Stimulated activated CD4-positive, alpha-beta T cell treated with anti-CD3 and anti-CD28 coated beads, Interleukin-2, amount 100 ng/mL, for 24 hours (primary cell): ENCODE results near the gene EN1.

ENCODE experiments used
- DNase-seq, 2 donors: peaks; one replicate each; pipeline ENCODE4 v3.0.0-alpha.2; 2020

Gene EN1

GRCh38 chr2:118842661-118843482 is 4.6 kb downstream of the EN1 start:
- no peak for DNase-seq

GRCh38 chr2:118841828-118842461 is 5.5 kb downstream of the EN1 start:
- DNase-seq, result no peak

GRCh38 chr2:118841450-118841827 is 6.0 kb downstream of the EN1 start:
- no peak for DNase-seq

- DNase-seq, result no peak
Measured at GRCh38 chr2:118838741-118839455, 8.6 kb downstream of the EN1 start.

GRCh38 chr2:118837621-118838020 is 9.8 kb downstream of the EN1 start:
- no peak for DNase-seq

- DNase-seq, result no peak
Measured at GRCh38 chr2:118837067-118837466, 10.4 kb downstream of the EN1 start.

- DNase-seq, result no peak
Measured at GRCh38 chr2:118836411-118836930, 11.0 kb downstream of the EN1 start.

- no peak for DNase-seq
Measured at GRCh38 chr2:118835746-118836410, 11.6 kb downstream of the EN1 start.

GRCh38 chr2:118834901-118835745 is 12.3 kb downstream of the EN1 start:
- DNase-seq, result no peak

- no peak for DNase-seq
Measured at GRCh38 chr2:118834440-118834810, 13.0 kb downstream of the EN1 start.

- DNase-seq, result no peak
Measured at GRCh38 chr2:118833716-118834439, 13.6 kb downstream of the EN1 start.

GRCh38 chr2:118832791-118833715 is 14.4 kb downstream of the EN1 start:
- no peak for DNase-seq

GRCh38 chr2:118832071-118832790 is 15.2 kb downstream of the EN1 start:
- no peak for DNase-seq

- no peak for DNase-seq
Measured at GRCh38 chr2:118830881-118831280, 16.6 kb downstream of the EN1 start.

- no peak for DNase-seq
Measured at GRCh38 chr2:118830118-118830517, 17.3 kb downstream of the EN1 start.

GRCh38 chr2:118826093-118826492 is 21.4 kb downstream of the EN1 start:
- DNase-seq, result no peak

GRCh38 chr2:118823633-118824032 is 23.8 kb downstream of the EN1 start:
- no peak for DNase-seq

GRCh38 chr2:118822572-118822971 is 24.9 kb downstream of the EN1 start:
- no peak for DNase-seq

- no peak for DNase-seq
Measured at GRCh38 chr2:118822015-118822414, 25.4 kb downstream of the EN1 start.

- no peak for DNase-seq
Measured at GRCh38 chr2:118817469-118817868, 30.0 kb downstream of the EN1 start.
